ENCODE data around the gene NHEJ1.

GRCh38 chr2:219173176-219173575, 12.6 kb upstream of the NHEJ1 start:
- no peak for TF ChIP-seq EZH2 (IDR thresholded peaks at IDR 0.05; ENCODE audit: low read length)
- TF ChIP-seq CTCF (optimal IDR thresholded peaks at IDR 0.05 in 1 of 3, IDR thresholded peaks at IDR 0.05 in 1 of 3, conservative IDR thresholded peaks at IDR 0.05 in 1 of 3; ENCODE audit: extremely low read depth in 1 of 3, insufficient read depth in 2 of 3, low read length in 3 of 3): no peak
